Measurements from ENCODE around the gene DOCK10. TPM values are rescaled to one million over a fixed set of nuclear protein-coding genes. Genes with fewer than 3 reads are reported as not detected.

DOCK10 gene
- total RNA-seq, 4 donors from 2014 or later = 8.1 to 35.4 (median 17.2) TPM

- no peak for TF ChIP-seq POLR2A (IDR thresholded peaks at IDR 0.05)
- TF ChIP-seq POLR2AphosphoS5 (IDR thresholded peaks at IDR 0.05) = no peak
- no peak for TF ChIP-seq CTCF (IDR thresholded peaks at IDR 0.05)
- TF ChIP-seq EP300 (IDR thresholded peaks at IDR 0.05) = no peak
- Histone ChIP-seq H3K9me3 (no peaks in the 10 kb centered on the region), H3K27ac (no peak overlapping the region), H3K4me3 (no peak overlapping the region), H3K36me3 (peaks cover 24% of the 10 kb centered on the region), H3K4me1 (no peaks in the 10 kb centered on the region), H3K27me3 (no peaks in the 10 kb centered on the region)
- 50% methylated on average over 2 of the region's 2 CpGs for WGBS
- DNase-seq (ENCODE audit: low spot score in 2 of 2) = no peak
Observed at GRCh38 chr2:224831530-224831929, 210.7 kb downstream of the DOCK10 start.

- H3K27me3 ChIP-seq = no peaks in the 10 kb centered on the region
- no peak for TF ChIP-seq POLR2AphosphoS5 (IDR thresholded peaks at IDR 0.05)
- TF ChIP-seq POLR2A (IDR thresholded peaks at IDR 0.05) = no peak
- TF ChIP-seq EP300 (IDR thresholded peaks at IDR 0.05) = no peak
- TF ChIP-seq CTCF (IDR thresholded peaks at IDR 0.05) = no peak
- H3K36me3 ChIP-seq = peaks cover 7% of the 10 kb centered on the region
- H3K27ac ChIP-seq = no peak overlapping the region
- no peak for DNase-seq (ENCODE audit: low spot score in 2 of 2)
- no peaks in the 10 kb centered on the region for H3K9me3 ChIP-seq
- 90% methylated on average over 7 of the region's 7 CpGs for WGBS
- no peak overlapping the region for H3K4me3 ChIP-seq
- no peaks in the 10 kb centered on the region for H3K4me1 ChIP-seq
Observed at GRCh38 chr2:224820283-224820991, 221.8 kb downstream of the DOCK10 start.

- H3K4me1 ChIP-seq = no peaks in the 10 kb centered on the region
- H3K9me3 ChIP-seq = no peaks in the 10 kb centered on the region
- no peak for DNase-seq (ENCODE audit: low spot score in 2 of 2)
- TF ChIP-seq POLR2A (IDR thresholded peaks at IDR 0.05) = no peak
- no peak for TF ChIP-seq CTCF (IDR thresholded peaks at IDR 0.05)
- TF ChIP-seq EP300 (IDR thresholded peaks at IDR 0.05) = no peak
- no peak for TF ChIP-seq POLR2AphosphoS5 (IDR thresholded peaks at IDR 0.05)
- no peak overlapping the region for H3K27ac ChIP-seq
- H3K4me3 ChIP-seq = no peak overlapping the region
- 91% methylated on average over 2 of the region's 2 CpGs for WGBS
- peaks cover 10% of the 10 kb centered on the region for H3K36me3 ChIP-seq
- no peaks in the 10 kb centered on the region for H3K27me3 ChIP-seq
Observed at GRCh38 chr2:224819075-224819474, 223.2 kb downstream of the DOCK10 start.

GRCh38 chr2:224817676-224818075, 224.6 kb downstream of the DOCK10 start:
- DNase-seq (ENCODE audit: low spot score in 2 of 2) = no peak
- TF ChIP-seq POLR2A (IDR thresholded peaks at IDR 0.05) (no peak), CTCF (IDR thresholded peaks at IDR 0.05) (no peak), EP300 (IDR thresholded peaks at IDR 0.05) (no peak)
- Histone ChIP-seq H3K4me1 (no peaks in the 10 kb centered on the region), H3K9me3 (no peaks in the 10 kb centered on the region), H3K27me3 (no peaks in the 10 kb centered on the region), H3K4me3 (no peak overlapping the region), H3K36me3 (peaks cover 10% of the 10 kb centered on the region), H3K27ac (no peak overlapping the region)
- 92% methylated on average over 1 of the region's 1 CpG for WGBS

GRCh38 chr2:224816816-224817215, 225.5 kb downstream of the DOCK10 start:
- WGBS = 91% methylated on average over 4 of the region's 4 CpGs
- no peaks in the 10 kb centered on the region for H3K9me3 ChIP-seq
- H3K4me1 ChIP-seq = no peaks in the 10 kb centered on the region
- peaks cover 10% of the 10 kb centered on the region for H3K36me3 ChIP-seq
- no peak for DNase-seq (ENCODE audit: low spot score in 2 of 2)
- TF ChIP-seq POLR2A (IDR thresholded peaks at IDR 0.05) (no peak), CTCF (IDR thresholded peaks at IDR 0.05) (no peak), EP300 (IDR thresholded peaks at IDR 0.05) (no peak), POLR2AphosphoS5 (IDR thresholded peaks at IDR 0.05) (no peak)
- H3K27me3 ChIP-seq = no peaks in the 10 kb centered on the region
- no peak overlapping the region for H3K27ac ChIP-seq
- H3K4me3 ChIP-seq = no peak overlapping the region

Measured in suprapubic skin (tissue), 4 donors.